SK-N-SH (cell line): Measurements from ENCODE around the gene TMPRSS12. TPM values are rescaled to one million over a fixed set of nuclear protein-coding genes. Genes with fewer than 3 reads are reported as not detected.
"Not testable (repeated sequence)": the region's sequence is repeated elsewhere in the genome, so short reads cannot be mapped to it uniquely, and the experiment has no call there.

Source experiments
- CTCF ChIA-PET: fragments of 300-600, 350-600 bp; formaldehyde crosslinking; extraction: SDS; loops from one replicate; lab custom pipeline; 2021; lab: Yijun Ruan, JAX
- POLR2A ChIA-PET: fragments of 350-600 bp; sonication (Branson Sonifier 250); formaldehyde crosslinking; extraction: SDS; loops from one replicate; lab custom pipeline; 2020; ENCODE audit warnings: antibody characterized with exemption, inconsistent platforms; lab: Yijun Ruan, JAX
- DNase-seq: peaks from one replicate; pipeline ENCODE4 v3.0.0; 2012
- H2AFZ ChIP-seq: fragments of 200-600 bp; sonication (generic); 2 replicates; pipeline ENCODE4 v1.8.1; 2016; ENCODE audit warnings: antibody characterized with exemption, mild to moderate bottlenecking, low read depth
- H3F3A ChIP-seq: fragments of 200-600 bp; sonication (generic); replicated peaks from 2 replicates; pipeline ENCODE3; 2016; ENCODE audit warnings: antibody characterized with exemption, mild to moderate bottlenecking; ENCODE audit not compliant: insufficient read depth
- H3K27ac ChIP-seq, 2 experiments: fragments of 200-500 bp in 1 of 2; fragments of 200-600 bp in 1 of 2; sonication (Bioruptor generic) in 1 of 2; sonication (generic), shearing (Covaris generic) in 1 of 2; 2 replicates each; pipeline versions ENCODE4 v1.5.1 to v1.6.1; 2014 to 2016; ENCODE audit warnings: low read depth in 2 of 2, inconsistent platforms in 1 of 2, low read length in 1 of 2, mild to moderate bottlenecking in 1 of 2, mixed read lengths in 1 of 2
- H3K27me3 ChIP-seq: fragments of 200-600 bp; sonication (generic), shearing (Covaris generic); 2 replicates; pipeline ENCODE4 v1.6.1; 2016; ENCODE audit warnings: mixed run types; ENCODE audit not compliant: insufficient read depth
- H3K36me3 ChIP-seq, 2 experiments: fragments of 200-500 bp in 1 of 2; fragments of 200-600 bp in 1 of 2; sonication (Bioruptor generic) in 1 of 2; sonication (generic) in 1 of 2; replicated peaks in 1 of 2; 2 replicates each; pipeline versions ENCODE3 to v1.5.1; 2014 to 2016; ENCODE audit warnings: low read length in 1 of 2, mild to moderate bottlenecking in 1 of 2; ENCODE audit not compliant: insufficient read depth in 2 of 2, control insufficient read depth in 1 of 2
- H3K4me1 ChIP-seq, 2 experiments: fragments of 200-500 bp in 1 of 2; fragments of 200-600 bp in 1 of 2; sonication (Bioruptor generic) in 1 of 2; sonication (generic), shearing (Covaris generic) in 1 of 2; 2 replicates each; pipeline versions ENCODE4 v1.5.1 to v1.6.1; 2014 to 2016; ENCODE audit warnings: low read depth in 1 of 2, low read length in 1 of 2, mixed run types in 1 of 2; ENCODE audit not compliant: insufficient read depth in 2 of 2, control insufficient read depth in 1 of 2
- H3K4me2 ChIP-seq: fragments of 200-600 bp; sonication (generic), shearing (Covaris generic); 2 replicates; pipeline ENCODE4 v1.6.1; 2017; ENCODE audit warnings: mixed run types
- H3K4me3 ChIP-seq, 2 experiments: fragments of 200-500 bp in 1 of 2; fragments of 200-600 bp in 1 of 2; sonication (Bioruptor generic) in 1 of 2; sonication (generic), shearing (Covaris generic) in 1 of 2; 2 replicates each; pipeline versions ENCODE4 v1.5.1 to v1.8.1; 2014 to 2016; ENCODE audit warnings: low read depth in 2 of 2, inconsistent platforms in 1 of 2, low read length in 1 of 2, mild to moderate bottlenecking in 1 of 2, mixed read lengths in 1 of 2, moderate library complexity in 1 of 2
- H3K79me2 ChIP-seq: fragments of 200-600 bp; sonication (generic); 2 replicates; pipeline ENCODE4 v1.8.1; 2017; ENCODE audit warnings: mild to moderate bottlenecking; ENCODE audit not compliant: insufficient read depth
- H3K9ac ChIP-seq: fragments of 200-600 bp; sonication (generic); 2 replicates; pipeline ENCODE4 v1.6.1; 2017; ENCODE audit warnings: mixed run types
- H3K9me2 ChIP-seq: fragments of 200-600 bp; sonication (generic); 2 replicates; pipeline ENCODE4 v1.6.1; 2017; ENCODE audit warnings: mixed run types
- H3K9me3 ChIP-seq: fragments of 200-600 bp; sonication (generic); 2 replicates; pipeline ENCODE4 v1.6.1; 2017; ENCODE audit warnings: mixed run types, mild to moderate bottlenecking, moderate library complexity
- H4K20me1 ChIP-seq: fragments of 200-600 bp; sonication (generic); 2 replicates; pipeline ENCODE4 v1.6.1; 2017; ENCODE audit warnings: mild to moderate bottlenecking, mixed run types; ENCODE audit not compliant: insufficient read depth
- FOSL2 ChIP-seq: IDR thresholded peaks from 2 replicates; pipeline ENCODE4 v1.4.0; 2012; ENCODE audit warnings: low read depth, mild to moderate bottlenecking, moderate library complexity, borderline replicate concordance
- FOXM1 ChIP-seq: IDR thresholded peaks from 2 replicates; pipeline ENCODE4 v1.4.0; 2012; ENCODE audit warnings: low read depth, mild to moderate bottlenecking
- RAD21 ChIP-seq: IDR thresholded peaks from 2 replicates; pipeline ENCODE4 v1.6.1; 2012; ENCODE audit warnings: mild to moderate bottlenecking, low read length
- YY1 ChIP-seq: IDR thresholded peaks from 2 replicates; pipeline ENCODE4 v1.4.0; 2012; ENCODE audit warnings: low read depth, mild to moderate bottlenecking
- WGBS: methylation state at CpG from one replicate; pipeline ENCODE4 v1.1.6; 2017; ENCODE audit warnings: low lambda C conversion rate; 5-methylcytosine and 5-hydroxymethylcytosine counted together
- polyA plus RNA-seq, 3 experiments: library from polyadenylated mRNA; depleted of rRNA; stranded (reverse); fragments of >200 nt; gene quantifications; 2 replicates each; pipeline ENCODE4 v1.2.3, GENCODE V29; 2012
- TF ChIP-seq, protein P1 (sequence below): IDR thresholded peaks from 2 replicates; pipeline ENCODE4 v1.6.1; 2012; ENCODE audit warnings: mild to moderate bottlenecking, low read depth, low read length, moderate library complexity

The TMPRSS12 gene
- polyA plus RNA-seq, 1 of the 3 experiments (the other 2 are of a cell fraction): not detected

DNA sequence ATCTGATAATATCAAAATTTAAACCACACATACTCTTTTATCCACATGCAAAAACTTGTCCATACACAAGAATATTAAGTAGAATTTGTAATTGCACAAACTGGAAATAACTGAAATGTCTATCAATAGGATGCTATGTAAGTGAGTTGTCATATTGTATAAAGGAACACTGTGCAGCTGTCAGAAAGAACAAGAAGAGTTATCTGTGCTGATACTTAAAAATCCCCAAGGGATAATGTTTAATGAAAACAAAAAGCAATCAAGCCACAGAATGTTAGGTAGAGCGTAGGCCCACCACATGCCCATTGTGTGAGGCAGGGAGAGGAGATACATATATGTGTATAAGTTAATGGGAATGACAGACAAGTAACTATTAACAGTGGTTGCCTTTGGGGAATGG, 83.7 kb downstream of the TMPRSS12 start:
- Histone ChIP-seq H3K9ac (no peak overlapping the region), H4K20me1 (no peaks in the 10 kb centered on the region), H3K4me3 (peak overlapping the region; percentile 59 to 60; a peak in 3 of 4 replicates), H3K79me2 (no peaks in the 10 kb centered on the region), H2AFZ (no peak overlapping the region), H3K27ac (peak overlapping the region in 1 of 2 experiments; percentile 8; a peak in 1 of 4 replicates), H3K9me2 (no peaks in the 10 kb centered on the region), H3K36me3 (peaks cover 0 to 3% of the 10 kb centered on the region in 2 experiments), H3K27me3 (no peaks in the 10 kb centered on the region), H3K4me2 (peak overlapping the region; percentile 81; the same call in 1 of the 2 replicates), H3K4me1 (peaks cover 11 to 31% of the 10 kb centered on the region in 2 experiments), H3F3A (peaks cover 3% of the 10 kb centered on the region)
- ChIA-PET CTCF (no interaction called here), POLR2A (no interaction called here)
- 77% methylated on average over 1 of the region's 1 CpG for WGBS
- no peak for DNase-seq
- no peak for TF ChIP-seq FOXM1
- TF ChIP-seq, all 33 proteins: peak for 0
- no peaks in the 10 kb centered on the region for H3K9me3 ChIP-seq

DNA sequence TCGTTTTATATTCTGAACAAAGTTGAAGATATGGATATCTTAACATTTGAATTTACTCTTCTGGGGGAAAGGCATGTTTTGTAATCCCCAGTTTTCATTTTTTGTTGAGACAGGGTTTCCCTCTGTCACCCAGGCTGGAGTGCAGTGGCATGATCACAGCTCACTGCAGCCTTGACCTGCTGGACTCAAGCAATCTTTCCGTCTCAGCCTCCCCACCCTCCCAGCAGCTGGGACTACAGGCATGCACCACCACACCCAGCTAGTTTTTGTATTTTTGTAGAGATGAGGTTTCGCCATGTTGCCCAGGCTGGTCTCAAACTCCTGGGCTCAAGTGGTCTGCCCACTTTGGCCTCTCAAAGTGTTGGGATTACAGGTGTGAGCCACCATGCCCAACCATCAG, 84.2 kb downstream of the TMPRSS12 start:
- H3K9ac ChIP-seq, POLR2A ChIA-PET: not testable (repeated sequence)

DNA sequence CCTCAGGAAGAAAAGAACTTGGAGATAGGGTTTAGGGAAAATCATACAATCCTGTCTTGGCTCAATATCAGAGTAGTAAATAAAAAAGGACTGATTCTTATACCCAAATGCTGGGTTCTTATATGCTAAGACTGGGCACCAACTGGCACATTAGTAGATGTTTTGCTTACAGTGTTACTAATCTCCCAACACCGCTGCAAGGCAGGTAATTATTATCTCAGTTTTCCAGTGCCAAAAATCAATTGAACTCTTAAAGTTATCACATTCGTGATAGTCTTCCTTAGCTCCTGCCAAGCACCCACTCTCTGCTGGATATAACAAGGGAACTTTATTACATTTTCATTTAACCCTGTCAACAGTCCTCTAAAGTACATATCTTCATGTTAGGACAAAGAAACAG, 84.6 kb downstream of the TMPRSS12 start:
- TF ChIP-seq, protein P1, sequence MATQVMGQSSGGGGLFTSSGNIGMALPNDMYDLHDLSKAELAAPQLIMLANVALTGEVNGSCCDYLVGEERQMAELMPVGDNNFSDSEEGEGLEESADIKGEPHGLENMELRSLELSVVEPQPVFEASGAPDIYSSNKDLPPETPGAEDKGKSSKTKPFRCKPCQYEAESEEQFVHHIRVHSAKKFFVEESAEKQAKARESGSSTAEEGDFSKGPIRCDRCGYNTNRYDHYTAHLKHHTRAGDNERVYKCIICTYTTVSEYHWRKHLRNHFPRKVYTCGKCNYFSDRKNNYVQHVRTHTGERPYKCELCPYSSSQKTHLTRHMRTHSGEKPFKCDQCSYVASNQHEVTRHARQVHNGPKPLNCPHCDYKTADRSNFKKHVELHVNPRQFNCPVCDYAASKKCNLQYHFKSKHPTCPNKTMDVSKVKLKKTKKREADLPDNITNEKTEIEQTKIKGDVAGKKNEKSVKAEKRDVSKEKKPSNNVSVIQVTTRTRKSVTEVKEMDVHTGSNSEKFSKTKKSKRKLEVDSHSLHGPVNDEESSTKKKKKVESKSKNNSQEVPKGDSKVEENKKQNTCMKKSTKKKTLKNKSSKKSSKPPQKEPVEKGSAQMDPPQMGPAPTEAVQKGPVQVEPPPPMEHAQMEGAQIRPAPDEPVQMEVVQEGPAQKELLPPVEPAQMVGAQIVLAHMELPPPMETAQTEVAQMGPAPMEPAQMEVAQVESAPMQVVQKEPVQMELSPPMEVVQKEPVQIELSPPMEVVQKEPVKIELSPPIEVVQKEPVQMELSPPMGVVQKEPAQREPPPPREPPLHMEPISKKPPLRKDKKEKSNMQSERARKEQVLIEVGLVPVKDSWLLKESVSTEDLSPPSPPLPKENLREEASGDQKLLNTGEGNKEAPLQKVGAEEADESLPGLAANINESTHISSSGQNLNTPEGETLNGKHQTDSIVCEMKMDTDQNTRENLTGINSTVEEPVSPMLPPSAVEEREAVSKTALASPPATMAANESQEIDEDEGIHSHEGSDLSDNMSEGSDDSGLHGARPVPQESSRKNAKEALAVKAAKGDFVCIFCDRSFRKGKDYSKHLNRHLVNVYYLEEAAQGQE: no peak
- TF ChIP-seq YY1: no peak
- TF ChIP-seq FOSL2: no peak
- no peak for TF ChIP-seq RAD21
- ChIA-PET POLR2A (no interaction called here), CTCF (interaction anchor here (0.8 to 0.9 kb wide), 2 partner anchors 60 to 82 kb away, joined by 3 read pairs; no protein-coding TSS in a partner anchor)
- 79% methylated on average over 2 of the region's 2 CpGs for WGBS
- Histone ChIP-seq H3K27me3 (no peaks in the 10 kb centered on the region), H3K9me3 (no peaks in the 10 kb centered on the region), H3K36me3 (peaks cover 0 to 3% of the 10 kb centered on the region in 2 experiments), H3K9ac (no peak overlapping the region), H3K9me2 (no peaks in the 10 kb centered on the region), H3K4me2 (peak overlapping the region; percentile 81; the same call in 1 of the 2 replicates), H3K4me3 (no peak overlapping the region; a peak in 1 of 4 replicates), H3K27ac (no peak overlapping the region), H3K4me1 (peaks cover 11 to 28% of the 10 kb centered on the region in 2 experiments), H4K20me1 (no peaks in the 10 kb centered on the region), H2AFZ (no peak overlapping the region), H3K79me2 (no peaks in the 10 kb centered on the region), H3F3A (peaks cover 3% of the 10 kb centered on the region)
- DNase-seq: no peak

More for the DNA sequence above, 84.2 kb downstream of the TMPRSS12 start:
- CTCF ChIA-PET: interaction anchor here (0.8 to 0.9 kb wide), 2 partner anchors 60 to 81 kb away, joined by 3 read pairs; no protein-coding TSS in a partner anchor
- not testable (repeated sequence) for H3K27ac ChIP-seq, H3K9me2 ChIP-seq, H4K20me1 ChIP-seq, H3K79me2 ChIP-seq, H3K9me3 ChIP-seq, DNase-seq, H2AFZ ChIP-seq, H3F3A ChIP-seq, H3K27me3 ChIP-seq, H3K36me3 ChIP-seq
- H3K4me3 ChIP-seq: peak overlapping the region in 1 of 2 experiments; percentile 60; a peak in 2 of 4 replicates
- peaks cover 11 to 31% of the 10 kb centered on the region in 2 experiments for H3K4me1 ChIP-seq
- H3K4me2 ChIP-seq: peak overlapping the region; percentile 81; the same call in 1 of the 2 replicates
- WGBS: 60% methylated on average over 3 of the region's 3 CpGs
